GM12891 (cell line): ENCODE results near the gene EXOSC7.

Experiments used
- POLR2A ChIP-seq: IDR thresholded peaks from 2 replicates; pipeline ENCODE4 v1.6.1; 2011; ENCODE audit warnings: low read depth, low read length, control low read depth
- POLR2AphosphoS5 ChIP-seq: IDR thresholded peaks from 2 replicates; pipeline ENCODE4 v1.6.1; 2011; ENCODE audit warnings: low read depth, low read length, control low read depth
- TAF1 ChIP-seq: IDR thresholded peaks from 2 replicates; pipeline ENCODE4 v1.6.1; 2011; ENCODE audit warnings: low read depth, low read length, control low read depth

DNA sequence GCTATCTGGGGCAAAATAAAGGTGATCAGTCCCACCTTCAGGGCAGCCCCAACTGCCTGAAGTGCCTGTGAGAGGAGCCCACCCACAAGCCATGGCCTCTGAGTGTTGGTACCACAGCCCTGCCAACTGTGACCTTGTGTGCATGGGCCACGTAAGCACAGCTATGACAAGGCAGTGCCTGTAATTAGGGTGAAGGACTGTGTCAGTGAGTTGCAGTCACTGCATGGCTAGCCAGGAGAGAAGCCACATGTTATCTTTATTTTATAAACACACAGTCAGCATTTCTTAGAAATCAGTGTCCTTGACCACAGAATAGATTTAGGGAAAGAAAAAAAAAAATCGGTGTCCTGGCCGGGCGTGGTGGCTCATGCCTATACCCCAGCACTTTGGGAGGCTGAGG lies 24.8 kb downstream of the EXOSC7 start:
- TF ChIP-seq POLR2AphosphoS5, result no peak
- TF ChIP-seq POLR2A, result no peak
- no peak for TF ChIP-seq TAF1
